ENCODE results near the gene CHCHD3. TPM values are rescaled to one million over a fixed set of nuclear protein-coding genes. Genes with fewer than 3 reads are reported as not detected.

The CHCHD3 gene
- total RNA-seq, 5 donors from 2014 or later (not counting 1 experiment from before 2014, with no cell fraction given): 25.6 to 33.7 (median 30.3) TPM

DNA sequence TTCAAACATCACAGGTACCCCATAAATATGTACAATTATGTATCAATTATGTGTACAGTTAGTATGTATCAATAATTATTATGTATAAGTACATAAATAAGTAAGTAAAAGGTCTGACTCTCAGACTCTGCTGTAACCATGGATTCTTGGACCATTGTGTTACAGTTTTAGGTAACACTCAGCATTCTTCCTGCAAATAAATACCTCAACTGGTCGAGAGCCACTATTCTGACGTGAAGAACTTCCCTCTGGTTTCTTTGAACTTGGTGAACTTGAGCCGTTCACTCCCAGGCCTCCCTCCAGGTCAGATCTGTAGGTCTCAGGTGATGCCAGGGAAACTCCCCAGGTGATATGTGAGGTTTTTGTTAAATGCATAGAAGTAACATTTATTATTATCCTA, 313.8 kb downstream of the CHCHD3 start:
- Histone ChIP-seq H3K27me3 (replicated peaks in 1 of 2; ENCODE audit: control insufficient read depth in 2 of 2, extremely low read depth in 1 of 2, insufficient read depth in 2 of 2, low read length in 1 of 2) (peaks cover 0 to 3% of the 10 kb centered on the region in 2 experiments), H3K36me3 (ENCODE audit: control insufficient read depth in 2 of 2, extremely low read depth in 1 of 2, insufficient read depth in 1 of 2, low read length in 1 of 2) (no peaks in the 10 kb centered on the region), H3K4me3 (ENCODE audit: control insufficient read depth in 1 of 2, extremely low read depth in 1 of 2, low read length in 1 of 2) (no peak overlapping the region), H3K9me3 (no peaks in the 10 kb centered on the region), H3K4me1 (ENCODE audit: control insufficient read depth in 1 of 2, extremely low read depth in 1 of 2, insufficient read depth in 2 of 2, low read length in 2 of 2) (peaks cover 9 to 22% of the 10 kb centered on the region in 2 experiments), H3K27ac (ENCODE audit: low read length) (no peak overlapping the region)
- POLR2A ChIA-PET: interaction anchor here in 1 of 2 donors (0.7 kb wide), 1 partner anchor 13 kb away, joined by 4 read pairs; no protein-coding TSS in a partner anchor
- Mint-ChIP-seq H3K27ac (no peak overlapping the region), H3K4me3 (no peak overlapping the region), H3K36me3 (peaks cover 2% of the 10 kb centered on the region), H3K9me3 (peaks cover 9 to 15% (median 12%) of the 10 kb centered on the region in 3 donors), H3K27me3 (no peaks in the 10 kb centered on the region), H3K4me1 (peaks cover 23 to 27% (median 26%) of the 10 kb centered on the region in 3 donors)
- CTCF ChIA-PET: interaction anchor here in 1 of 2 donors (0.8 kb wide), 1 partner anchor 1834 kb away, joined by 3 read pairs; no protein-coding TSS in a partner anchor
- WGBS (ENCODE audit: insufficient coverage): no CpG with 5 or more reads among the region's 3 CpGs
- DNase-seq (no peak), ATAC-seq (replicated peaks in 1 of 4) (no peak)

DNA sequence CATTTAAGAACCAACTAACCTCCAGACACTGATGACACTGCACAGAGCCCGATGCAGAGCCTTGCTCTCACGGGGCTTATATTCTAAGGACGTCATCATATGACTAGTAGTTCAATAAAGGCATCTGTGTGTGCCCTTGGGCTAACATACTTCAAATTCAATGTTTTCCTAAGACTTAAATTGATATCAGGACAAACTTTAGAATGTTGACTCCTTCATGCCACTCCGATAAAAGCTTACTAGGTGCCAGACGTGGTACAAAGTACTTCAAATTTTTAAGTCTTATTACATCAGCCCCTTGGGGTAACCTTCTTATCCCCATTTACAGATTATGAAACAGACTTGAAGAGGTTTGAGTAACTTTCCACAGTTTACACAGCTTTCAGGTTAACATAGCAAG, 314.5 kb downstream of the CHCHD3 start:
- WGBS (ENCODE audit: insufficient coverage): 83% methylated on average over 2 of the region's 5 CpGs
- POLR2A ChIA-PET: no interaction called here
- H3K27me3 Mint-ChIP-seq: no peaks in the 10 kb centered on the region

DNA sequence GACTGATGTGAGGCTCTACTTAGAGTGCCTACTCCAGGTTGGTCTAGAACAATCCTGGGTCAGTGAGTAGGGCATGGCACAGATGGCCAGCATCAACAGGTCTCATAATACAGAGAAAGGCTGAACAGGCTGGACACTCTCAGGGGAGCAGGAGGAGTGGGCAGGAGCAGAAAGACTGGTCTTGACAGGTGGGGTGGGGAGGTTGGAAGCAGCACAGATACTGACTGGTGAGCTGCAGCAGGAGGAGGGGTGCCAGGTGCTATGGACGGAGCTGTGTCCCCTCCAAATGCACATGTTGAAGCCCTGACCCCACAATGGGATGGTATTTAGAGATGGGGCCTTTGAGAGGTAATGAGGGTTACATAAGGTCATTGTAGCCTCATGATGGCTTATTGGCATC, 315.2 kb downstream of the CHCHD3 start:
- peaks cover 2% of the 10 kb centered on the region for H3K36me3 Mint-ChIP-seq
- peaks cover 9 to 17% of the 10 kb centered on the region in 2 experiments for H3K4me1 ChIP-seq (ENCODE audit: control insufficient read depth in 1 of 2, extremely low read depth in 1 of 2, insufficient read depth in 2 of 2, low read length in 2 of 2)
- H3K36me3 ChIP-seq (ENCODE audit: control insufficient read depth in 2 of 2, extremely low read depth in 1 of 2, insufficient read depth in 1 of 2, low read length in 1 of 2): no peaks in the 10 kb centered on the region
- POLR2A ChIA-PET: interaction anchor here in 1 of 2 donors (0.6 kb wide), 1 partner anchor 9 kb away, joined by 4 read pairs; no protein-coding TSS in a partner anchor
- peaks cover 0 to 6% of the 10 kb centered on the region in 2 experiments for H3K27me3 ChIP-seq (replicated peaks in 1 of 2; ENCODE audit: control insufficient read depth in 2 of 2, extremely low read depth in 1 of 2, insufficient read depth in 2 of 2, low read length in 1 of 2)
- WGBS (ENCODE audit: insufficient coverage): no CpG with 5 or more reads among the region's 1 CpG
- H3K27ac ChIP-seq (ENCODE audit: low read length): no peak overlapping the region
- H3K4me3 ChIP-seq (ENCODE audit: control insufficient read depth in 1 of 2, extremely low read depth in 1 of 2, low read length in 1 of 2): no peak overlapping the region
- CTCF ChIA-PET: no interaction called here
- ATAC-seq (replicated peaks in 1 of 4) (no peak), DNase-seq (no peak)
- no peak overlapping the region for H3K4me3 Mint-ChIP-seq
- H3K9me3 ChIP-seq: no peaks in the 10 kb centered on the region
- H3K27me3 Mint-ChIP-seq: no peaks in the 10 kb centered on the region
- H3K27ac Mint-ChIP-seq: no peak overlapping the region
- H3K4me1 Mint-ChIP-seq: peaks cover 20 to 24% (median 23%) of the 10 kb centered on the region in 3 donors
- peaks cover 9 to 15% (median 12%) of the 10 kb centered on the region in 3 donors for H3K9me3 Mint-ChIP-seq

More for the DNA sequence above, 314.5 kb downstream of the CHCHD3 start:
- H3K27ac Mint-ChIP-seq: no peak overlapping the region
- no peak overlapping the region for H3K4me3 ChIP-seq (ENCODE audit: control insufficient read depth in 1 of 2, extremely low read depth in 1 of 2, low read length in 1 of 2)
- no peak overlapping the region for H3K27ac ChIP-seq (ENCODE audit: low read length)
- H3K36me3 ChIP-seq (ENCODE audit: control insufficient read depth in 2 of 2, extremely low read depth in 1 of 2, insufficient read depth in 1 of 2, low read length in 1 of 2): no peaks in the 10 kb centered on the region
- CTCF ChIA-PET: interaction anchor here in 1 of 2 donors (0.8 kb wide), 1 partner anchor 1834 kb away, joined by 3 read pairs; no protein-coding TSS in a partner anchor
- no peak overlapping the region for H3K4me3 Mint-ChIP-seq
- H3K9me3 Mint-ChIP-seq: peaks cover 9 to 15% (median 12%) of the 10 kb centered on the region in 3 donors
- H3K9me3 ChIP-seq: no peaks in the 10 kb centered on the region
- peaks cover 9 to 22% of the 10 kb centered on the region in 2 experiments for H3K4me1 ChIP-seq (ENCODE audit: control insufficient read depth in 1 of 2, extremely low read depth in 1 of 2, insufficient read depth in 2 of 2, low read length in 2 of 2)
- ATAC-seq (replicated peaks in 1 of 4) (no peak), DNase-seq (no peak)
- H3K36me3 Mint-ChIP-seq: peaks cover 2% of the 10 kb centered on the region
- H3K4me1 Mint-ChIP-seq: peaks cover 23 to 27% (median 26%) of the 10 kb centered on the region in 3 donors
- H3K27me3 ChIP-seq (replicated peaks in 1 of 2; ENCODE audit: control insufficient read depth in 2 of 2, extremely low read depth in 1 of 2, insufficient read depth in 2 of 2, low read length in 1 of 2): peaks cover 0 to 3% of the 10 kb centered on the region in 2 experiments

DNA sequence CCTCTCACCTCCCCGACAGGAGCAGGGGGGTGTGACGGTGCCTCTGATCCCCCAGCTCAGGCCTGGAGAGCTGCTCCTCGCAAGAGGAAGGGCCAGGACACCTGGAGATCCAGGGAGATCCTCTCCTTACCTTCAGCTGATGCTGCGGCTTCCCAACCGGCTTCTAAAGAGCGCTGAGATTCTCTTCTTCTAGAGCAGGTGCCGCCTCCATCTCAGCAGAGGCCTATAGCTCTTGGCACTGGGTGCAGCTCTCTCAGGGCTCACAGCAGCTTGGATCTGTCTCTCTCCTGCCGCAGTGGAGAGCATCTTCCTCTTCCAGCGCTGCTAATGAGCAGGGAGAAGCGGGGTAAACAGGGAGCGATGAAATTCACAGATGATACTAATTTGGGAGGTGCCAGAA, 316.0 kb downstream of the CHCHD3 start:
- WGBS (ENCODE audit: insufficient coverage): 79% methylated on average over 11 of the region's 11 CpGs
- H3K27me3 Mint-ChIP-seq: no peaks in the 10 kb centered on the region
- peaks cover 0 to 6% of the 10 kb centered on the region in 2 experiments for H3K27me3 ChIP-seq (replicated peaks in 1 of 2; ENCODE audit: control insufficient read depth in 2 of 2, extremely low read depth in 1 of 2, insufficient read depth in 2 of 2, low read length in 1 of 2)
- no peak overlapping the region for H3K4me3 Mint-ChIP-seq
- H3K4me1 Mint-ChIP-seq: peaks cover 12 to 16% (median 15%) of the 10 kb centered on the region in 3 donors
- peaks cover 9 to 15% (median 12%) of the 10 kb centered on the region in 3 donors for H3K9me3 Mint-ChIP-seq
- ChIA-PET POLR2A (no interaction called here), CTCF (no interaction called here)
- H3K36me3 ChIP-seq (ENCODE audit: control insufficient read depth in 2 of 2, extremely low read depth in 1 of 2, insufficient read depth in 1 of 2, low read length in 1 of 2): no peaks in the 10 kb centered on the region
- H3K27ac ChIP-seq (ENCODE audit: low read length): no peak overlapping the region
- no peaks in the 10 kb centered on the region for H3K9me3 ChIP-seq
- H3K36me3 Mint-ChIP-seq: peaks cover 2% of the 10 kb centered on the region
- DNase-seq (no peak), ATAC-seq (replicated peaks in 1 of 4) (no peak)
- peaks cover 6 to 9% of the 10 kb centered on the region in 2 experiments for H3K4me1 ChIP-seq (ENCODE audit: control insufficient read depth in 1 of 2, extremely low read depth in 1 of 2, insufficient read depth in 2 of 2, low read length in 2 of 2)
- no peak overlapping the region for H3K27ac Mint-ChIP-seq
- no peak overlapping the region for H3K4me3 ChIP-seq (ENCODE audit: control insufficient read depth in 1 of 2, extremely low read depth in 1 of 2, low read length in 1 of 2)

DNA sequence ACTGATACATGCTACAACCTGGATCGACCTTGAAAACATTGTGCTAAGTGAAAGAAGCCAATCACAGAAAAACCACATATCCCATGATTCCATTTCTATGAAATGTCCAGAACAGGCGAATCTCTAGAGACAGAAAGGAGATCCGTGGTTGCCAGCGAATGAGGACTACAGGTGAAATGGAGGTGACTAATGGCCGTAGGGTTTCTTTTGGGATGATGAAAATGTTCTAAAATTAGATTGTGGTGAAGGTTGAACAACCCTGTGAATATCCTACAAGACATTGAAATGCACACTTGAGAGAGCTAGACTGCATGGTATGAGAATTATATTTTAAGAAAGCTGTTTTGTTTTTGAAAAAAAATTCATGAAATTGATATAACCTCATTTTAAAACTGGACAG, 317.1 kb downstream of the CHCHD3 start:
- Histone ChIP-seq H3K27ac (ENCODE audit: low read length) (no peak overlapping the region), H3K27me3 (replicated peaks in 1 of 2; ENCODE audit: control insufficient read depth in 2 of 2, extremely low read depth in 1 of 2, insufficient read depth in 2 of 2, low read length in 1 of 2) (peaks cover 0 to 6% of the 10 kb centered on the region in 2 experiments), H3K4me1 (ENCODE audit: control insufficient read depth in 1 of 2, extremely low read depth in 1 of 2, insufficient read depth in 2 of 2, low read length in 2 of 2) (no peaks in the 10 kb centered on the region), H3K36me3 (ENCODE audit: control insufficient read depth in 2 of 2, extremely low read depth in 1 of 2, insufficient read depth in 1 of 2, low read length in 1 of 2) (no peaks in the 10 kb centered on the region), H3K9me3 (no peaks in the 10 kb centered on the region), H3K4me3 (ENCODE audit: control insufficient read depth in 1 of 2, extremely low read depth in 1 of 2, low read length in 1 of 2) (no peak overlapping the region)
- no peak overlapping the region for H3K27ac Mint-ChIP-seq
- 80% methylated on average over 3 of the region's 5 CpGs for WGBS (ENCODE audit: insufficient coverage)
- H3K4me3 Mint-ChIP-seq: no peak overlapping the region
- ATAC-seq (replicated peaks in 1 of 4) (no peak), DNase-seq (no peak)
- H3K36me3 Mint-ChIP-seq: no peaks in the 10 kb centered on the region
- POLR2A ChIA-PET: no interaction called here
- H3K9me3 Mint-ChIP-seq: peaks cover 7 to 10% (median 9%) of the 10 kb centered on the region in 3 donors
- H3K27me3 Mint-ChIP-seq: no peaks in the 10 kb centered on the region
- peaks cover 1 to 5% (median 4%) of the 10 kb centered on the region in 3 donors for H3K4me1 Mint-ChIP-seq
- CTCF ChIA-PET: interaction anchor here in 1 of 2 donors (0.6 kb wide), 1 partner anchor 121 kb away, joined by 3 read pairs; no protein-coding TSS in a partner anchor

DNA sequence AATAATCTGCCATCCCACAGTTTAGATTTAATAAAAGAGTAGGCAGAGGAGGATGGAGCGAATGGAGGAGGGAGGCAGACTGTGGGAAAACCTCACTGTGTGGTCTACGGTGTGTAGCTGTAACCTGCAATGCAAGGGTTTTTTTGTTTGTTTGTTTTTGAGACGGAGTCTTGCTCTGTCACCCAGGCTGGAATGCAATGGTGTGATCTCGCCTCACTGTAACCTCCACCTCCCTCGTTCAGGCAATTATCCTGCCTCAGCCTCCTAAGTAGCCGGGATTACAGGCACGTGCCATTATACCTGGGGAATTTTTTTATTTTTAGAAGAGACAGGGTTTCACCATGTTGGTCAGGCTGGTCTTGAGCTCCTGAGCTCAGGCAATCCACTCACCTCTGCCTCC, 321.0 kb downstream of the CHCHD3 start:
- no peaks in the 10 kb centered on the region for H3K36me3 ChIP-seq (ENCODE audit: control insufficient read depth in 2 of 2, extremely low read depth in 1 of 2, insufficient read depth in 1 of 2, low read length in 1 of 2)
- Mint-ChIP-seq H3K36me3 (no peaks in the 10 kb centered on the region), H3K27ac (no peak overlapping the region), H3K9me3 (no peaks in the 10 kb centered on the region), H3K27me3 (no peaks in the 10 kb centered on the region), H3K4me3 (no peak overlapping the region), H3K4me1 (peaks cover 5 to 6% (median 6%) of the 10 kb centered on the region in 3 donors)
- H3K4me3 ChIP-seq (ENCODE audit: control insufficient read depth in 1 of 2, extremely low read depth in 1 of 2, low read length in 1 of 2): no peak overlapping the region
- H3K4me1 ChIP-seq (ENCODE audit: control insufficient read depth in 1 of 2, extremely low read depth in 1 of 2, insufficient read depth in 2 of 2, low read length in 2 of 2): peaks cover 0 to 5% of the 10 kb centered on the region in 2 experiments
- peaks cover 0 to 6% of the 10 kb centered on the region in 2 experiments for H3K27me3 ChIP-seq (replicated peaks in 1 of 2; ENCODE audit: control insufficient read depth in 2 of 2, extremely low read depth in 1 of 2, insufficient read depth in 2 of 2, low read length in 1 of 2)
- H3K27ac ChIP-seq (ENCODE audit: low read length): no peak overlapping the region
- WGBS (ENCODE audit: insufficient coverage): no CpG with 5 or more reads among the region's 7 CpGs
- no peak for DNase-seq
- H3K9me3 ChIP-seq: no peaks in the 10 kb centered on the region
- ChIA-PET POLR2A (no interaction called here), CTCF (interaction anchor here in 1 of 2 donors (0.7 kb wide), 1 partner anchor 1348 kb away, joined by 3 read pairs; no protein-coding TSS in a partner anchor)
- ATAC-seq (replicated peaks in 1 of 4): no peak

Measured in T-cell (primary cell).